K562 (cell line): Measurements from ENCODE around the gene LMCD1. TPM values are rescaled to one million over a fixed set of nuclear protein-coding genes. Genes with fewer than 3 reads are reported as not detected.
A peak's percentile ranks its signal among the peaks of the same experiment; 100 is the strongest.

ENCODE experiments used
- CBFA2T2 ChIP-seq: fragments of 450-650 bp; conservative IDR thresholded peaks from 2 replicates; pipeline ENCODE4 v1.6.1; 2017; ENCODE audit warnings: mild to moderate bottlenecking
- HNRNPLL ChIP-seq: fragments of 200-400 bp; formaldehyde crosslinking; IDR thresholded peaks from 2 replicates; pipeline ENCODE4 v1.6.1; 2017; ENCODE audit warnings: low read length, low read depth, mild to moderate bottlenecking; ENCODE audit not compliant: poor library complexity, severe bottlenecking
- KLF10 ChIP-seq: fragments of 250-450 bp; sonication (Bioruptor Pico); IDR thresholded peaks from 2 replicates; pipeline ENCODE4 v1.6.1; 2021; ENCODE audit warnings: matching md5 sums
- LEF1 ChIP-seq: fragments of 450-650 bp; IDR thresholded peaks from 2 replicates; pipeline ENCODE4 v1.6.1; 2016; ENCODE audit warnings: mild to moderate bottlenecking
- MIER1 ChIP-seq: fragments of 450-650 bp; IDR thresholded peaks from 2 replicates; pipeline ENCODE4 v1.6.1; 2016; ENCODE audit warnings: antibody characterized with exemption, mild to moderate bottlenecking, low read depth
- MLLT1 ChIP-seq, 2 experiments: fragments of 450-650 bp; IDR thresholded peaks; 2 replicates each; pipeline ENCODE4 v1.6.1; 2016
- POLR2G ChIP-seq: fragments of 200-400 bp; formaldehyde crosslinking; IDR thresholded peaks from 2 replicates; pipeline ENCODE4 v1.6.1; 2017; ENCODE audit warnings: low read depth, mild to moderate bottlenecking, antibody characterized with exemption, low read length, moderate library complexity
- PRPF4 ChIP-seq: fragments of 200-400 bp; formaldehyde crosslinking; IDR thresholded peaks from one replicate; pipeline ENCODE4 v1.6.1; 2017; ENCODE audit warnings: low read length, low read depth, mild to moderate bottlenecking; ENCODE audit not compliant: insufficient read depth, poor library complexity, severe bottlenecking
- RAD21 ChIP-seq, 2 experiments: fragments of 250-450 bp in 1 of 2; fragments of 450-650 bp in 1 of 2; sonication (Bioruptor Pico) in 1 of 2; formaldehyde crosslinking in 1 of 2; IDR thresholded peaks in 1 of 2; conservative IDR thresholded peaks in 1 of 2; 2 replicates each; pipeline versions ENCODE4 v1.4.0 to v1.8.0; 2020 to 2022; ENCODE audit warnings: mild to moderate bottlenecking in 2 of 2, moderate library complexity in 1 of 2
- RBM14 ChIP-seq: fragments of 200-400 bp; formaldehyde crosslinking; IDR thresholded peaks from 2 replicates; pipeline ENCODE4 v1.6.1; 2018; ENCODE audit warnings: low read depth, mild to moderate bottlenecking, low read length, moderate library complexity, borderline replicate concordance; ENCODE audit not compliant: insufficient read depth
- RCOR1 ChIP-seq, 2 experiments: IDR thresholded peaks; 2 replicates each; pipeline ENCODE4 v1.6.1; 2012; ENCODE audit warnings: low read depth in 2 of 2, low read length in 2 of 2, borderline replicate concordance in 1 of 2, improper control_type of control experiment in 1 of 2
- SAP30 ChIP-seq: fragments of 200-600 bp; sonication (generic); IDR thresholded peaks from 2 replicates; pipeline ENCODE4 v1.6.1; 2012; ENCODE audit warnings: borderline replicate concordance, low read depth, mild to moderate bottlenecking, moderate library complexity, low read length, control low read depth, inconsistent platforms; ENCODE audit not compliant: insufficient read depth, poor library complexity, severe bottlenecking
- SNRNP70 ChIP-seq: fragments of 200-400 bp; formaldehyde crosslinking; optimal IDR thresholded peaks from 2 replicates; pipeline ENCODE3; 2017; ENCODE audit warnings: low read depth, low read length
- TCFL5 ChIP-seq: fragments of 250-450 bp; sonication (Bioruptor Pico); conservative IDR thresholded peaks from 2 replicates; pipeline ENCODE4 v1.6.1; 2021; ENCODE audit warnings: mild to moderate bottlenecking, moderate library complexity, matching md5 sums
- ZNF197 ChIP-seq: fragments of 200-800 bp; sonication (Bioruptor generic); IDR thresholded peaks from 2 replicates; pipeline ENCODE4 v1.6.1; 2016; ENCODE audit warnings: low read depth, missing genetic modification characterization, missing compliant biosample characterization
- polyA plus RNA-seq, 8 experiments: library from polyadenylated mRNA; depleted of rRNA in 4 of 8; stranded (reverse) in 5 of 8; unstranded in 3 of 8; fragments of >200 nt; fragmentation: Nextera tagmentation in 2 of 8; fragmentation: Illumina TruSeq in 1 of 8; extraction: Ambion mirVana in 2 of 8; extraction: Trizol in 1 of 8; gene quantifications; 2 replicates each; pipeline versions ENCODE4 v1.2.1 to v1.2.3, GENCODE V29; 2011 to 2014; ENCODE audit warnings: inconsistent platforms in 1 of 8, missing spikeins in 1 of 8
- total RNA-seq, 7 experiments: library from RNA; depleted of rRNA in 6 of 7; stranded (reverse); fragments of >200 nt in 6 of 7; fragmentation: Illumina TruSeq in 2 of 7; extraction: Trizol in 2 of 7; gene quantifications; 2 replicates each; pipeline versions ENCODE4 v1.2.1 to v1.2.3, GENCODE V29; 2011 to 2021; ENCODE audit warnings: low replicate concordance in 1 of 7
- TF ChIP-seq, protein P1 (sequence below): sonication (generic); formaldehyde crosslinking; IDR thresholded peaks from 2 replicates; pipeline ENCODE4 v1.8.0; 2022; ENCODE audit warnings: mild to moderate bottlenecking, missing genetic modification reagents, borderline replicate concordance

LMCD1 gene
- total and polyA plus RNA-seq, 9 of the 15 experiments (the other 6 are each of a cell fraction or from before 2014, with no cell fraction given), result 0.60 TPM; not detected in 8

- TF ChIP-seq POLR2G (no peak), RCOR1 (IDR thresholded peaks at IDR 0.05; ENCODE audit: borderline replicate concordance in 1 of 2, low read depth in 2 of 2, low read length in 2 of 2) (0 out of 4 replicates have a peak, but pooled peaks of 1 of the 2 experiments have one; percentile 25), SNRNP70 (no peak), RAD21 (CRISPR knock-in tag; conservative IDR thresholded peaks at IDR 0.05 in 1 of 2, IDR thresholded peaks at IDR 0.05 in 1 of 2) (peak; percentile 88 to 91), MLLT1 (IDR thresholded peaks at IDR 0.05) (0 out of 4 replicates have a peak, but pooled peaks of 1 of the 2 experiments have one; percentile 57), LEF1 (no peak), CBFA2T2 (no peak), ZNF197 (no peak), SAP30 (no peak), TCFL5 (no peak), RBM14 (no peak), PRPF4 (no peak), MIER1 (no peak), HNRNPLL (no peak), KLF10 (CRISPR knock-in tag) (no peak)
- TF ChIP-seq, protein P1, sequence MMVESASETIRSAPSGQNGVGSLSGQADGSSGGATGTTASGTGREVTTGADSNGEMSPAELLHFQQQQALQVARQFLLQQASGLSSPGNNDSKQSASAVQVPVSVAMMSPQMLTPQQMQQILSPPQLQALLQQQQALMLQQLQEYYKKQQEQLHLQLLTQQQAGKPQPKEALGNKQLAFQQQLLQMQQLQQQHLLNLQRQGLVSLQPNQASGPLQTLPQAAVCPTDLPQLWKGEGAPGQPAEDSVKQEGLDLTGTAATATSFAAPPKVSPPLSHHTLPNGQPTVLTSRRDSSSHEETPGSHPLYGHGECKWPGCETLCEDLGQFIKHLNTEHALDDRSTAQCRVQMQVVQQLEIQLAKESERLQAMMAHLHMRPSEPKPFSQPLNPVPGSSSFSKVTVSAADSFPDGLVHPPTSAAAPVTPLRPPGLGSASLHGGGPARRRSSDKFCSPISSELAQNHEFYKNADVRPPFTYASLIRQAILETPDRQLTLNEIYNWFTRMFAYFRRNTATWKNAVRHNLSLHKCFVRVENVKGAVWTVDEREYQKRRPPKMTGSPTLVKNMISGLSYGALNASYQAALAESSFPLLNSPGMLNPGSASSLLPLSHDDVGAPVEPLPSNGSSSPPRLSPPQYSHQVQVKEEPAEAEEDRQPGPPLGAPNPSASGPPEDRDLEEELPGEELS (CRISPR knock-in tag), result no peak
Observed at GRCh38 chr3:8622873-8623691, 121.5 kb downstream of the LMCD1 start (continued).
